Thoracic aorta (tissue), 2 donors: ENCODE results near the gene GAS2L2. TPM values are rescaled to one million over a fixed set of nuclear protein-coding genes. Genes with fewer than 3 reads are reported as not detected.

ENCODE experiments used
- ATAC-seq: fragments of 150-250 bp; one replicate; pipeline ENCODE4 v1.8.0; 2017; ENCODE audit warnings: low read depth; ENCODE audit not compliant: insufficient number of reproducible peaks, low FRiP score
- DNase-seq: peaks from one replicate; pipeline ENCODE4 v3.0.0-alpha.2; 2020; ENCODE audit warnings: low spot score
- H3K27ac ChIP-seq, 2 donors: fragments of 200-600 bp; sonication (generic); 1 replicate in 1 of 2; 2 replicates in 1 of 2; pipeline ENCODE4 v1.5.1; 2016; ENCODE audit warnings: mild to moderate bottlenecking in 2 of 2, moderate library complexity in 2 of 2
- H3K27me3 ChIP-seq: fragments of 200-600 bp; sonication (generic); replicated peaks from 2 replicates; pipeline ENCODE4 v1.6.0; 2016; ENCODE audit warnings: mild to moderate bottlenecking; ENCODE audit not compliant: insufficient read depth
- H3K36me3 ChIP-seq: fragments of 200-600 bp; sonication (generic); one replicate; pipeline ENCODE4 v1.5.1; 2016
- H3K4me1 ChIP-seq, 2 donors: fragments of 200-600 bp; sonication (generic); 1 replicate in 1 of 2; 2 replicates in 1 of 2; pipeline versions ENCODE4 v1.5.1 to v1.6.0; 2016; ENCODE audit warnings: low read depth in 2 of 2, mild to moderate bottlenecking in 1 of 2; ENCODE audit not compliant: control insufficient read depth in 1 of 2
- H3K4me3 ChIP-seq: fragments of 200-600 bp; sonication (generic); 2 replicates; pipeline ENCODE4 v1.5.1; 2016; ENCODE audit warnings: mild to moderate bottlenecking
- H3K9me3 ChIP-seq: fragments of 200-600 bp; sonication (generic); 2 replicates; pipeline ENCODE4 v1.5.1; 2016
- total RNA-seq, 2 donors: library from RNA; depleted of rRNA; stranded (reverse); fragments of >200 nt; gene quantifications; one replicate each; pipeline versions ENCODE4 v1.1.0 to v1.2.3, GENCODE V29; 2016
- TF ChIP-seq, protein P1 (sequence below): fragments of 200-600 bp; sonication (generic); IDR thresholded peaks from one replicate; pipeline ENCODE4 v1.5.1; 2019; ENCODE audit warnings: antibody characterized with exemption

The GAS2L2 gene
- total RNA-seq, 2 donors from 2014 or later = not detected

GRCh38 chr17:35778641-35779196 is 25.7 kb upstream of the GAS2L2 start:
- Histone ChIP-seq H3K27ac (no peak overlapping the region), H3K36me3 (no peaks in the 10 kb centered on the region), H3K4me3 (no peak overlapping the region), H3K27me3 (no peaks in the 10 kb centered on the region), H3K9me3 (no peaks in the 10 kb centered on the region), H3K4me1 (peaks cover 18 to 39% of the 10 kb centered on the region in 2 donors)
- ATAC-seq (no peak), DNase-seq (no peak)
- TF ChIP-seq, protein P1, sequence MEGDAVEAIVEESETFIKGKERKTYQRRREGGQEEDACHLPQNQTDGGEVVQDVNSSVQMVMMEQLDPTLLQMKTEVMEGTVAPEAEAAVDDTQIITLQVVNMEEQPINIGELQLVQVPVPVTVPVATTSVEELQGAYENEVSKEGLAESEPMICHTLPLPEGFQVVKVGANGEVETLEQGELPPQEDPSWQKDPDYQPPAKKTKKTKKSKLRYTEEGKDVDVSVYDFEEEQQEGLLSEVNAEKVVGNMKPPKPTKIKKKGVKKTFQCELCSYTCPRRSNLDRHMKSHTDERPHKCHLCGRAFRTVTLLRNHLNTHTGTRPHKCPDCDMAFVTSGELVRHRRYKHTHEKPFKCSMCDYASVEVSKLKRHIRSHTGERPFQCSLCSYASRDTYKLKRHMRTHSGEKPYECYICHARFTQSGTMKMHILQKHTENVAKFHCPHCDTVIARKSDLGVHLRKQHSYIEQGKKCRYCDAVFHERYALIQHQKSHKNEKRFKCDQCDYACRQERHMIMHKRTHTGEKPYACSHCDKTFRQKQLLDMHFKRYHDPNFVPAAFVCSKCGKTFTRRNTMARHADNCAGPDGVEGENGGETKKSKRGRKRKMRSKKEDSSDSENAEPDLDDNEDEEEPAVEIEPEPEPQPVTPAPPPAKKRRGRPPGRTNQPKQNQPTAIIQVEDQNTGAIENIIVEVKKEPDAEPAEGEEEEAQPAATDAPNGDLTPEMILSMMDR = no peak

GRCh38 chr17:35775583-35775982 is 22.5 kb upstream of the GAS2L2 start:
- Histone ChIP-seq H3K9me3 (no peaks in the 10 kb centered on the region), H3K27me3 (no peaks in the 10 kb centered on the region), H3K4me1 (peaks cover 12 to 32% of the 10 kb centered on the region in 2 donors), H3K36me3 (no peaks in the 10 kb centered on the region), H3K27ac (peak overlapping the region; percentile 87 to 94), H3K4me3 (peak overlapping the region; percentile 58)
- TF ChIP-seq, protein P1 = no peak
- ATAC-seq = no peak
- no peak for DNase-seq

GRCh38 chr17:35775039-35775438 is 22.0 kb upstream of the GAS2L2 start:
- Histone ChIP-seq H3K4me1 (peaks cover 12 to 32% of the 10 kb centered on the region in 2 donors), H3K27ac (peak overlapping the region; percentile 87 to 94)

DNA sequence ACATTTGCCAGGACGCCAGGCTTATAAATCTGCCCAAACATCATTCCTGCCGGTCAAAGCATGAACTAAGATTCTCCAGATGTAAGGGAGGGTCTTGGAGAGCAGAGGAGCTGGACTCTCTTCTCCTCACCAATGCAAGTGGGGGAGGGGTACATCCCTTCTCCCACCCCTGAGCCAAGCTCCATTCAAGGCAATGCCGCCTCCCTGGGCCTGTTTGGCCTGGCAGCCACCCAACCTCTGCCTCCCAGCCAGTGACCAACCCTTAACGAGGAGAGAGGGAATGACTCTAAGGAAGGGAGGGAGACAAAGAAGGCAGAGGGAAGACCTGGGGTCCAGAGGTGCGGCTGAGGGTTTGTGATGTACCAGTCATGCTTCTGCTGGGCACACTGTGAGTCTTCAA is 21.5 kb upstream of the GAS2L2 start:
- ATAC-seq (peak; percentile 75), DNase-seq (peak; percentile 50)
- Histone ChIP-seq H3K27me3 (no peaks in the 10 kb centered on the region), H3K4me1 (peaks cover 12 to 32% of the 10 kb centered on the region in 2 donors), H3K4me3 (peak overlapping the region; percentile 58), H3K9me3 (no peaks in the 10 kb centered on the region), H3K36me3 (no peaks in the 10 kb centered on the region), H3K27ac (peak overlapping the region; percentile 87 to 94)
- TF ChIP-seq, protein P1 = no peak

More at GRCh38 chr17:35775039-35775438, 22.0 kb upstream of the GAS2L2 start:
- Histone ChIP-seq H3K27me3 (no peaks in the 10 kb centered on the region), H3K4me3 (peak overlapping the region; percentile 58), H3K36me3 (no peaks in the 10 kb centered on the region), H3K9me3 (no peaks in the 10 kb centered on the region)
- TF ChIP-seq, protein P1 = no peak
- DNase-seq = no peak
- no peak for ATAC-seq

DNA sequence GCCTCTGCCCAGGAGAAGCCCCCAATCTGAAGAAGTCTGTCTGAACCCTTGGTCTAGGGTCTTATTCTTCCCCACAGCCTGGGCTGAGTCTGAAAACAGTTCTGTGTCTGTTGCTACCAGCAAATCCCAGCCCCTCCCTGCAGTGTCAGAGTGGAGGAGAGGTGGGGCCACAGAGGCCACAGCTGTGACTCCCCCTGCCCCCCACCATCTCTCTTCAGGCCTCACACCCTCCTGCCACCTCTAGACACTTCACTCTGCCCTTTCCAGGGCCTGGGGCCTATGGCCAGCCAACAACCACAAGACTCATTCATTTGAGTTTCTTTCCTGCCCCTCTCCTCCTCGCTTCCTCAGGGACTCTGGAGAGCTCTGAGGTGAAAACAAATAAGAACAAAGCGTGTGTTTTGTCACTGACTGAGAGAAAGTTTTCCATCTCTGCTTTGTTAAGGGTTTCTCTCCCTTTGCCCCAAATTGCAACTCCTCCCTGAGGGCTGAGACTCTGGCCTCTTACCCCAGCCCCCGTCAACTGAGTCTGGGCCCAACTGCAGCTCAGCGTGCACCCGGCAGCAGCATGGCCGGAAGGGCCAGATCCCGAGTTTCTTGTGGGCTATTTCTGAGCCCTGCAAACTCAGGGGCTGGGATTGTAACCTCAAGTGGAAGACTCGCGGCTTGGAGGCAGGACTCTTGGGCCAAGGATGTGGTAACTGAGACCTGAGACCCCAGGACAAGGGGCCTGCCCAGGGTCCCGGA is 20.8 kb upstream of the GAS2L2 start:
- peaks cover 12 to 32% of the 10 kb centered on the region in 2 donors for H3K4me1 ChIP-seq
- no peaks in the 10 kb centered on the region for H3K27me3 ChIP-seq
- no peaks in the 10 kb centered on the region for H3K36me3 ChIP-seq
- ATAC-seq (no peak), DNase-seq (no peak)
- H3K4me3 ChIP-seq = peak overlapping the region; percentile 58
- peak overlapping the region; percentile 87 to 94 for H3K27ac ChIP-seq
- TF ChIP-seq, protein P1 = no peak
- no peaks in the 10 kb centered on the region for H3K9me3 ChIP-seq
